Activated T-cell treated with anti-CD3 and anti-CD28 coated beads, Interleukin-2, amount 50 U/mL, for 72 hours (primary cell): ENCODE data around the gene CGB8. TPM values are rescaled to one million over a fixed set of nuclear protein-coding genes. Genes with fewer than 3 reads are reported as not detected.
"Not testable (repeated sequence)": the region's sequence is repeated elsewhere in the genome, so short reads cannot be mapped to it uniquely, and the experiment has no call there.

Experiments
- ATAC-seq, 2 donors: fragments of 150-1000 bp; cut with Tn5 transposase; replicated peaks in 1 of 2; 2 replicates each; pipeline ENCODE4 v1.10.0; 2021; ENCODE audit warnings: moderate library complexity in 2 of 2, mild to moderate bottlenecking in 1 of 2
- DNase-seq, 2 donors: peaks; one replicate each; pipeline ENCODE4 v3.0.0; 2021 to 2022; ENCODE audit warnings: mixed read lengths in 1 of 2
- H3K27ac Mint-ChIP-seq: one replicate; pipeline ENCODE4 v1.8.0; 2022; ENCODE audit warnings: mild to moderate bottlenecking, moderate library complexity, mixed read lengths
- H3K27me3 Mint-ChIP-seq: one replicate; pipeline ENCODE4 v1.8.0; 2022; ENCODE audit warnings: low read depth, mixed read lengths
- H3K36me3 Mint-ChIP-seq, 2 donors: one replicate each; pipeline ENCODE4 v1.8.0; 2022; ENCODE audit warnings: mixed read lengths in 2 of 2, mild to moderate bottlenecking in 1 of 2; ENCODE audit not compliant: insufficient read depth in 2 of 2
- H3K4me1 Mint-ChIP-seq: one replicate; pipeline ENCODE4 v1.8.0; 2022; ENCODE audit warnings: low read depth, mixed read lengths
- H3K4me3 Mint-ChIP-seq, 2 donors: one replicate each; pipeline ENCODE4 v1.8.0; 2022; ENCODE audit warnings: mild to moderate bottlenecking in 2 of 2, mixed read lengths in 2 of 2, moderate library complexity in 2 of 2
- H3K9me3 Mint-ChIP-seq, 2 donors: one replicate each; pipeline ENCODE4 v1.8.0; 2022; ENCODE audit warnings: mixed read lengths in 2 of 2
- total RNA-seq, 2 donors: library from RNA; stranded (reverse); gene quantifications; one replicate each; pipeline ENCODE4 v1.2.3, GENCODE V29; 2022

The CGB8 gene
- total RNA-seq, 2 donors from 2014 or later: not detected

DNA sequence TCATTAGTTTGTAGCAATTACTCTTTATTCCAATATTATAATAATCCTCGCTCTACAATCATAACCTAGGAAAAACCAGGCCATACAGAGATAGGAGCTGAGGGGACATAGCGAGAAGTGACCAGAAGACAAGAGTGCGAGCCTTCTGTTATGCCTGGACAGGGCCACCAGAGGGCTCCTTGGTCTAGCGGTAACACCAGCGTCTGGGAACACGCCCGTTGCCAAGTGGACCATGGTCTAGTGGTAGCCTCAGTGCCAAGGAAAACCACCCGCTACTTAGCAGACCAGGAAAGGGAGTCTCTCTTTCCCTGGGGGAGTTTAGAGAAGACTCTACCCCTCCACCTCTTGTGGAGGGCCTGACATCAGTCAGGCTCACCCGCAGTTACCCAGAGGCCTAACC, 26.0 kb upstream of the CGB8 start:
- peak in 1 of 2 donors; percentile 44 for DNase-seq
- not testable (repeated sequence) for ATAC-seq, H3K4me3 Mint-ChIP-seq, H3K27ac Mint-ChIP-seq, H3K4me1 Mint-ChIP-seq, H3K36me3 Mint-ChIP-seq, H3K9me3 Mint-ChIP-seq
- H3K27me3 Mint-ChIP-seq: peaks cover 44% of the 10 kb centered on the region

DNA sequence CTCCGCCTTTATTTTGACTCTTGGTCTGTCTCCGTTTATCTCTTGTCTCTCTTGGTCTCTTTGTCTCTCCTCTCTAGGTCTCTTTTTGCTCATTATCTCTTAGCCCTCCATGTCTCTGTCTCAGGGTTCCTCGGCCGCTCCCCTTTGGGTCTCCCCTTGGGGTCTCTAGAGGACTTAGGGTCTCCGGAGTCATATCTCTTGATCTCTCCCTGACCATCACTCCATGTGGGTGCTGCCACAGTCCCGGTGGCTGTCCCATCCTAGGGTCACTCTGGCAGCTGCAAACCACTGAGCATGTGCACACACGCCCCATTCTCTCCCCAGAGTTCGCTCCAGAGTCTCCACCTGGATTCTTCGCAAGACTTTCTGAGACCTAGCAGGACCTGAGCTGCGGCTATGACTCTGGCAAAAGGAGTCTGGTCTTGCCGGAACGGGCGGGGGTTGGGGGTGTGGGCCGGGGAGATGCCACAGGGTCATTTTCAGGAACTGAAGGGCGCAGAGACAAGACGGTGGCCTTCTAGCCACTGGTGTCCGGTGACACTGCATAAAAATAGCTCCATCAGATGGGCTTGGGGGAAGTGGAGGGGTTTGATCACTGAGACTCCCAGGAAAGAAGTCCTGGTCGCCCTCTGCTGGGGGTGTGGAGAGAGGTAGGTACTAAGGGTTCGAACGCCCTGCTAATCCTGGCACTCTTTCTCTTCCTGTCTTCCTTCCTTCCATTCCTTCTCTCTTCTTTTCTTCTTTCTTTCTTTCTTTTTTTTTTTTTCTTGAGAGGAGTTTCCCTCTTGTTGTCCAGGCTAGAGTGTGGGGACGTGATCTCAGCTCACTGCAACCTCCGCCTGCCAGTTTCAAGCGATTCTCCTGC, 24.8 kb upstream of the CGB8 start:
- H3K27me3 Mint-ChIP-seq: peaks cover 55% of the 10 kb centered on the region
- ATAC-seq (no peak), DNase-seq (peak in 1 of 2 donors; percentile 28)
- no peak overlapping the region for H3K27ac Mint-ChIP-seq
- H3K4me3 Mint-ChIP-seq: peak overlapping the region; percentile 70 to 74
- H3K9me3 Mint-ChIP-seq: peaks cover 0 to 4% of the 10 kb centered on the region in 2 donors
- peaks cover 10% of the 10 kb centered on the region for H3K4me1 Mint-ChIP-seq
- peaks cover 2 to 5% of the 10 kb centered on the region in 2 donors for H3K36me3 Mint-ChIP-seq

DNA sequence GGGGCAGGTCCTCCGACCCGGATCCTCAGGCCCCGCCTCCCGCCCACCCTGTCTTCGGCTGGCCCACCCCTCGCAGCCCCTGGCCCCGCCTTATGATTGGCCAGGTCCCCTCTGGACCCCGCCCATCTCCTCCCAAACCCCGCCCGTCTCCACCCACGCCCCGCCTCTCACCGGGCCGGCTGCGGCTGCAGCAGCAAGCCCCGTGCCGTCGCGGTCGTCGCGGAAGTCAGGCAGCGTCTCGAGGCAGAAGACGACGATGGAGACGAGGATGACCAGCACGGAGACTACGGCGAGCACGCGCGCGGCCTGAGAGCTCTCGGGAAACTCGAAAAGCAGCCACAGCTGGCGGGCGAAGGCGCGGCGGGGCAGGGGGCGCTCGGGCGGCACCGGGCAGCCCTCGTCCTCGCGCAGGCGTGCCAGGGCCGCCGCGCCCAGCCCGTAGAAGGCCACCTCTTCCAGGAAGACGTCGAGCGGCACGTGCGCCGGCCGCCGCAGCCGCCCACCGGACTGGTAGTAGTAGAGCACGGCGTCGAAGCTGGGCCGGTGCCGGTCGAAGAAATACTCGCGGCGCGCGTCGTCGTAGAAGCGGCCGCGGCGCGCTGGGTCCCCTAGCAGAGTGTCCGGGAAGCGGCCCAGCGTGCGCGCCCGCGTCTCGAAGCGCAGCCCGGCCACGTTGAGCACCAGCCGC, 23.1 kb upstream of the CGB8 start:
- peak in 1 of 2 donors; percentile 52 for ATAC-seq
- Mint-ChIP-seq H3K4me3 (peak overlapping the region in 1 of 2 donors; percentile 61), H3K9me3 (peaks cover 0 to 4% of the 10 kb centered on the region in 2 donors), H3K27ac (no peak overlapping the region), H3K4me1 (peaks cover 10% of the 10 kb centered on the region), H3K36me3 (peaks cover 2 to 5% of the 10 kb centered on the region in 2 donors), H3K27me3 (peaks cover 73% of the 10 kb centered on the region)
- peak in 1 of 2 donors; percentile 42 for DNase-seq

DNA sequence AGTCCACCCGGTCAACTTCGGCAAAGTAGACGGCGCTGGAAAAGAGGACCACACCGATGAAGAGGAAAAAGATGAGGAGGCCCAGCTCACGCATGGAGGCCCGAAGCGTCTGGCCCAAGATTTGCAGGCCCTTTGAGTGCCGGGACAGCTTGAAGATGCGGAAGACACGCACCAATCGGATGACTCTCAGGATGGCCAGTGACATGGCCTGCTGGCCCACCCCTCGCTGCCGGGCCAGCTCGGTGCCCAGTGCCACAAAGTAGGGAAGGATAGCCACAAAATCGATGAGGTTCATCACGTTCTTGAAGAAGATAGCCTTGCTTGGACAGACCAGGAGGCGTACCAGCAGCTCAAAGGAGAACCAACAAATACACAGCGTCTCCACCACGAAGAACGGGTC, 21.5 kb upstream of the CGB8 start:
- H3K4me3 Mint-ChIP-seq: peak overlapping the region in 1 of 2 donors; percentile 44
- ATAC-seq: no peak
- peaks cover 2 to 5% of the 10 kb centered on the region in 2 donors for H3K36me3 Mint-ChIP-seq
- H3K27me3 Mint-ChIP-seq: peaks cover 82% of the 10 kb centered on the region
- no peak overlapping the region for H3K27ac Mint-ChIP-seq
- H3K9me3 Mint-ChIP-seq: peaks cover 0 to 4% of the 10 kb centered on the region in 2 donors
- H3K4me1 Mint-ChIP-seq: peaks cover 10% of the 10 kb centered on the region
- no peak for DNase-seq

DNA sequence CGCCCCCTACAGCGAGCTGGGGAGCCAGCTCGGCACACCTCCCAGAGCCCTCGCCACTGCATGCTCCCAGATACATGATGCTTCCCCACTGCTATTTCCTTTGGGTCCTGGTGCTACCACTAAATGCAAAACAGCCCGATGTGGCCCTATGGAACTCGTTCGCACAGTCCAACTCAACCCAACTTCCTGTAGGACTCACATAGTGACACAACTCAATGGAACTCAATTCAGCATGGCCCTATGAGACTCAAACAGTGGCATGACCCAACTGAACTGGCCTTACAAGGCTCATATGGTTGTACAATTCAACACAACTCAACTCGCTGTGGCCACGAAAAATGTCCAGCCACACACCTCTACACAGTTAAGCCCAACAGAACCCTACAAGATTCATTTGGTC, 20.1 kb upstream of the CGB8 start:
- H3K36me3 Mint-ChIP-seq: peaks cover 2 to 5% of the 10 kb centered on the region in 2 donors
- H3K27ac Mint-ChIP-seq: no peak overlapping the region
- H3K4me1 Mint-ChIP-seq: peaks cover 10% of the 10 kb centered on the region
- H3K9me3 Mint-ChIP-seq: peaks cover 0 to 4% of the 10 kb centered on the region in 2 donors
- H3K27me3 Mint-ChIP-seq: peaks cover 75% of the 10 kb centered on the region
- DNase-seq (no peak), ATAC-seq (no peak)
- no peak overlapping the region for H3K4me3 Mint-ChIP-seq

DNA sequence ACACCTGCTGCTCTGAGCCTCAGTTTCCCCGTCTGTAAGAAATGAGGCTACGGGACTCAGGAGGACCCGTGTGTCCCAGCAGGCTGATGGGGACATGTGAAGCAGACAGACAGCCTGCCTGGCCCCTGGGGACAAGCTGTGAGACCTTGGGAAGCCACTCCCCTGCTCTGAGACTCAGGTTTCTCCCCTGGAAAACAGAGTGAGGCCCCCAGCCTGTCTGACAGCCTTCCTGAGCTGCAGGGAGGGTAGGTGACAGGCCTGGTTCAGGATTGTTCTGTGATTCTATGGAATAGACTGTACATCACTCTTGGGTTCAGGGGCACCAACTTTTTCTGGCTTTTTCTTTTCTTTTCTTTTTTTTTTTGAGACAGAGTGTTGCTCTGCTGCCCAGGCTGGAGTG, 18.6 kb upstream of the CGB8 start:
- peaks cover 0 to 4% of the 10 kb centered on the region in 2 donors for H3K9me3 Mint-ChIP-seq
- peaks cover 73% of the 10 kb centered on the region for H3K27me3 Mint-ChIP-seq
- DNase-seq (no peak), ATAC-seq (no peak)
- peaks cover 0 to 1% of the 10 kb centered on the region in 2 donors for H3K36me3 Mint-ChIP-seq
- H3K4me3 Mint-ChIP-seq: no peak overlapping the region
- H3K4me1 Mint-ChIP-seq: no peaks in the 10 kb centered on the region
- H3K27ac Mint-ChIP-seq: no peak overlapping the region

DNA sequence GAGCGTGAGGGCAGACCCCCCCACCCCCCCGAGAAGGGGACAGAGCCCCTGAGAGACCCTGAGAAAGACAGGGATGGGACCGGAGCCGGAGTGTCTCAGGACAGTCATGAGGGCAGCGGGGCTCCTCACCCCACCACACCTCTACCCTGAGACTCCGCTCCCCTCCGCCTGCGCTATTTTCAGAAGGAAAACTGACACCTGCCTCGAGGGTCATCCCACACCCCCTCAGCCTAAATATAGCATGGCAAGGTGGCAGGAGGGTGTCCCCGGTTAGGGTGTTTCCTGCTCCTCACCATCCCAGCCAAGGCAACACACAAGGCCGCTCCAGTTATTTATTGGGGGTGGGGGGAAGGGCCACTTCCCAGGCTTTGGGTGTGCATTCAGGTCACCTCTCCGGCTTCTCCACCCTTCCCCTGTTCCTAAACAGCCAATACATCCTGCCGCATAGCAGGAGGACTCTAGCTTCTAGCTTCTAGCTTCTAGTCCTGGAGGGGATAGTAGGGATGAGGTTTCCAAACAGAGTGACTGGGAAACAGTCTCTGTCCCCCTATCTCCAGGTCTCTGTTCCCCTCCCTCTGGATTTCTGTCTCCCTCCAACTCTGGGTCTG, 17.1 kb upstream of the CGB8 start:
- Mint-ChIP-seq H3K36me3 (peaks cover 0 to 1% of the 10 kb centered on the region in 2 donors), H3K27ac (no peak overlapping the region), H3K4me3 (no peak overlapping the region), H3K4me1 (no peaks in the 10 kb centered on the region), H3K9me3 (peaks cover 0 to 4% of the 10 kb centered on the region in 2 donors), H3K27me3 (peaks cover 79% of the 10 kb centered on the region)
- no peak for DNase-seq
- no peak for ATAC-seq

DNA sequence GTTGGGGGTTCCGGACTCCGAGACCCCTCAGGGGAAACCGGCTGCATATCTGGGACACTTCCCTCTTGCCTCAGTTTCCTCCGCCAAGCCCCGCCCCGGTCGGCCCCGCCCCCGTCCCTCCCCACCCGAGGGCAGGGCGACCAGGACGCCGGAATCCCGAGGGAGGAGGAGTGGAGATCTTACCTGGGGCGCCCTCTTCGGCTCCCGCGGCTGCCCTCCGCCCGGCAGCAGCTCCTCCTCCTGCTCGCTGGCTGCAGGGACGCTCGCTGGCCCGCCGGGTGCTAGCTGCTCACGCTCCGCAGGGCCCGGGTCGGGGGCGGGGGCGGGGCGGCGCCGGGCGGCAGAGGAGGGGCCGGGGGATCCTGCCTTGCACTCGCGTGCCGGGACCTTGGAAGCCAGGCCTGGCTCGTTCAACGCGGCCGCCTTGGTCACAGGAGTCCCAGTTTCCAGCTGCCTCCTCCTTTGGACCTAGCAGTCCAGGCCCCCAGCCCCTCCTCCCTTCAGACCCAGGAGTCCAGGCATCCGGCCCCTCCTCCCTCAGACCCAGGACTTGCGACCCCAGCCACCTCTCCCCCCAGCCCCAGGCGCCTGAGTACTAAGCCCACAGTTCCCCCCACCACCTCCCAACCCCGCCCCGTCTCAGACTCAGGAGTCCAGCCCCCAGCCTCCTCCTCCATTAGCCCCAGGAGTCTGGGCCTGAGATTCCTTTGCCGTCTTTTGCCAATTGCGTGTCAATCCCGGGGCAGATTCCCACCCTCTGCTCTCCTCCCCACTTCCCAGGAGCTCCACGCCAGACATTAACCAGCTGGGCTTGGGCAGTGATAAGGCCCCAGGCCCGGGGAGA, 16.1 kb upstream of the CGB8 start, which contains the start of gene NTF4:
Gene NTF4 (minus strand): TSS at position 51 of the 844 bp plus-strand sequence. CDS start 2,821 bp downstream, outside the sequence.
- no peak within 1 kb of the TSS for H3K27ac Mint-ChIP-seq
- H3K9me3 Mint-ChIP-seq: peaks cover 0 to 4% of the 10 kb centered on the region in 2 donors
- peak in 1 of 2 donors; percentile 17 for ATAC-seq
- DNase-seq: no peak
- H3K36me3 Mint-ChIP-seq: peaks cover 0 to 1% of the 10 kb centered on the region in 2 donors
- peaks cover 79% of the 10 kb centered on the region for H3K27me3 Mint-ChIP-seq
- no peaks in the 10 kb centered on the region for H3K4me1 Mint-ChIP-seq
- H3K4me3 Mint-ChIP-seq: peak within 1 kb of the TSS in 1 of 2 donors; percentile 29

DNA sequence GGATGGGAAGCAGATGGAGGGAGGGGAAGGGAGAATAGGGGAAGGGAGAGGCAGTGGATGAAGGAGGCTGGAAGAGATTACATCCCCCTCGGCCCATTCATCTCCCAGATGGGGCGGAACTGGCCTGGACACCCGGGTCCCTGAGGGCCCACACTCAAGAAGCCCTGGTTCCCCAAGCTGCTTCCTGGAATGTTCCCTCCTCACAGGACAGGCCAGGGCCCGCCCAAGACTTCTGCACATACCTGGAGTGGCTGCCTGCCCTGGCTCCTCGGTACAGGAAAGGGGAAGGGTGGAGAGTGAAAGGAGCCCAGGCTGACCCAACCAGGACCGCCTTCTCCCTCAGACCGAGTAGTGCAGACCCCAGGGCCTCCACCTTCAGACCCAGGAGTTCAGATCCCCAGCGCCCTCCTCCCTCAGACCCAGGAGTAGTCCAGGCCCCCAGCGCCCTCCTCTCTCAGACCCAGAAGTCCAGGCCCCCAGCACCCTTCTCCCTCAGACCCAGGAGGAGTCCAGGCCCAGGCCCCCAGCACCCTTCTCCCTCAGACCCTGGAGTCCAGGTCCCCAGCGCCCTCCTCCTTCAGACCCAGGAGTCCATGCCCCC, 15.2 kb upstream of the CGB8 start:
- ATAC-seq: no peak
- no peak overlapping the region for H3K27ac Mint-ChIP-seq
- peaks cover 78% of the 10 kb centered on the region for H3K27me3 Mint-ChIP-seq
- no peaks in the 10 kb centered on the region for H3K4me1 Mint-ChIP-seq
- H3K36me3 Mint-ChIP-seq: no peaks in the 10 kb centered on the region
- no peak for DNase-seq
- no peaks in the 10 kb centered on the region for H3K9me3 Mint-ChIP-seq
- H3K4me3 Mint-ChIP-seq: peak overlapping the region in 1 of 2 donors; percentile 5

DNA sequence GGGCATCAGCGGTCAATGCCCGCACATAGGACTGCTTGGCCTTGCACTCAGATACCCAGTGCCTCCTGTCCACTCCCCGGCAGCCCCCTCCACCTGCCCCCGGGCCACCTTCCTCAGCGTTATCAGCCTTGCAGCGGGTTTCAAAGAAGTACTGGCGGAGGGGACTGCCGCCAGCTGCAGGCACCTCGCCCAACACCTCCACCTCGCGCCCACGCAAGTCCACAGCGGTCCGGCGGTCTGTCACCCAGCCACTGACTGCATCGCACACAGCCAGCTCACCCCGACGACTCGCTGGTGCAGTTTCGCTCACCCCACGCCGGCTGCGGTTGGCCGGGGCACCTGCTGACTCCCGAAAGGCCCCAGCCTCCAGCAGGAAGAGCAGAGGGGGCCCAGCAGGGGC, 12.5 kb upstream of the CGB8 start:
- H3K4me3 Mint-ChIP-seq: no peak overlapping the region
- H3K4me1 Mint-ChIP-seq: peaks cover 17% of the 10 kb centered on the region
- ATAC-seq (peak in 1 of 2 donors; percentile 23), DNase-seq (peak in 1 of 2 donors; percentile 25)
- H3K27ac Mint-ChIP-seq: no peak overlapping the region
- H3K9me3 Mint-ChIP-seq: no peaks in the 10 kb centered on the region
- peaks cover 78% of the 10 kb centered on the region for H3K27me3 Mint-ChIP-seq
- no peaks in the 10 kb centered on the region for H3K36me3 Mint-ChIP-seq

DNA sequence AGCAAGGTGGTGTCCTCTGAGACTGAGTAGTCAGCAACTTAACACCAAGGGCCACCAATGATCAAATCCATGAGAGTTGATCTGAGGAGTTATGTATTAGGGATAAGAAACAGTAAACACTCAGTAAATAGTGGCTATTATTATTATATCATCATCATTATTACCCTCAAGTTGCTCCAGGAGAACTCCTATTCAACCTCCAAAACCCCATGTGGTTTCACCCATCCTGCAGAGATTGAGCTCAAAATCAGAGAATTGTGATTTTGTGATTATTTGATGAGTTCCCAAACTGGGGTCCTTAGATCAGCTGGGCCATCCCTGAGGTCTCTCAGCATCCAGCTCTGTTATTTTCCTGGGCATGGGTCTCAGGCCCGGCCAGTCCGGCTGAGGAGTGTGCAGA, 12.1 kb upstream of the CGB8 start:
- ATAC-seq: no peak
- Mint-ChIP-seq H3K27me3 (peaks cover 75% of the 10 kb centered on the region), H3K4me3 (no peak overlapping the region), H3K36me3 (no peaks in the 10 kb centered on the region), H3K4me1 (peaks cover 21% of the 10 kb centered on the region), H3K27ac (no peak overlapping the region), H3K9me3 (no peaks in the 10 kb centered on the region)
- DNase-seq: no peak

DNA sequence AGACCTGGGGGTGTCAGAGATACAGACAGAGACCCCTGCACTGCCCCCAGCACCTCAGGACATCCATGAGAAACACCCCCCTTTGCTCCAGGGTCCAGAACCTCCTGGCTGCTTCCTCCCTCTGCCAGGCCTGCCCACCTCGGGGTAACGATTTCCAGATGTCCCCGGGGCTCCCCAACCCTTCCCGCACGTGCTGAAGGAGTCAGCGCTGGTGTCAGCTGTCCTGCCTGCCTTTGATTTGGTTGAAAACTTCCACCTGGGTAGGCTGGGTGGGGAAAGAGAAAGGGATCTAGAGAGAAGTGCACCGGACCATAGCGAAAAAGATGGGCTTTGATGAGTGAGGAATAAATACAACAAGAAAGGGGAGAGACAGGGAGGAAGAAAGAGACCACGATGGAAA, 10.1 kb upstream of the CGB8 start:
- no peak overlapping the region for H3K27ac Mint-ChIP-seq
- no peaks in the 10 kb centered on the region for H3K36me3 Mint-ChIP-seq
- H3K9me3 Mint-ChIP-seq: no peaks in the 10 kb centered on the region
- peaks cover 66% of the 10 kb centered on the region for H3K27me3 Mint-ChIP-seq
- peaks cover 25% of the 10 kb centered on the region for H3K4me1 Mint-ChIP-seq
- H3K4me3 Mint-ChIP-seq: no peak overlapping the region
- no peak for DNase-seq
- ATAC-seq: no peak
